ENCODE results near the gene PTPN14. TPM values are rescaled to one million over a fixed set of nuclear protein-coding genes. Genes with fewer than 3 reads are reported as not detected.

Gene PTPN14
- total and polyA plus RNA-seq, 11 donors: 8.7 to 52.0 (median 33.5) TPM

DNA sequence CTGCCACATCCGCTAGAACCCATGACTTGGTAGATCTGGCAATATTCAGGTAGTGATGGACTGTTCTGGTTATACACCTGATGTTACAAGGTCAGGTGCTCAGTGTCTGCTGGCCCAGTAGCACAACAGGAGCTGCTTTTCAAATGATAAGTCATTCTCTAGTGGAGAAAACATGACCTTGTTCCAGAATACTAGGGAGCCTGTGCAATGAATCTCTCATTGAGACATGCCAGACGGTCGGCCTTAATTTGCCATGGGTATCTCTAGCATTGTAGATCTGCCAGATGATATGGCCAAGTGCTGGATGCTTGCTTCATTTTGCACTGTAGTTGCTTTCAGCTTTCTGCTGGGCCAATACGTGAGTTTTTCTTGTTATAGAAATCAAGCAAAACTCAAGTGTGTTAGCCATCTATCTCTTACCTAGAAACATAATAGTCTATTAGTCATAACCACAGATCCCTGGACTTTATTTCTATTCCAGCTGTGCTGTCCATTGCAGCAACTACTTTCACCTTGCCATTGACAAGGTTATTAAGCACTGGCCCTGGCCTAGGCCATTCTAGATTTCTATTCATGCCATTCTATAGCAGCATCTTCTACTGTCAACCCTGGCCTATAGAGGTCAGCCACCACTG, 37.7 kb upstream of the PTPN14 start:
- TF ChIP-seq, protein P1, sequence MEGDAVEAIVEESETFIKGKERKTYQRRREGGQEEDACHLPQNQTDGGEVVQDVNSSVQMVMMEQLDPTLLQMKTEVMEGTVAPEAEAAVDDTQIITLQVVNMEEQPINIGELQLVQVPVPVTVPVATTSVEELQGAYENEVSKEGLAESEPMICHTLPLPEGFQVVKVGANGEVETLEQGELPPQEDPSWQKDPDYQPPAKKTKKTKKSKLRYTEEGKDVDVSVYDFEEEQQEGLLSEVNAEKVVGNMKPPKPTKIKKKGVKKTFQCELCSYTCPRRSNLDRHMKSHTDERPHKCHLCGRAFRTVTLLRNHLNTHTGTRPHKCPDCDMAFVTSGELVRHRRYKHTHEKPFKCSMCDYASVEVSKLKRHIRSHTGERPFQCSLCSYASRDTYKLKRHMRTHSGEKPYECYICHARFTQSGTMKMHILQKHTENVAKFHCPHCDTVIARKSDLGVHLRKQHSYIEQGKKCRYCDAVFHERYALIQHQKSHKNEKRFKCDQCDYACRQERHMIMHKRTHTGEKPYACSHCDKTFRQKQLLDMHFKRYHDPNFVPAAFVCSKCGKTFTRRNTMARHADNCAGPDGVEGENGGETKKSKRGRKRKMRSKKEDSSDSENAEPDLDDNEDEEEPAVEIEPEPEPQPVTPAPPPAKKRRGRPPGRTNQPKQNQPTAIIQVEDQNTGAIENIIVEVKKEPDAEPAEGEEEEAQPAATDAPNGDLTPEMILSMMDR (IDR thresholded peaks at IDR 0.05): no peak
- no peak for TF ChIP-seq POLR2A (IDR thresholded peaks at IDR 0.05)
- DNase-seq: no peak
- no peak for ATAC-seq
- H3K27ac ChIP-seq: no peak overlapping the region
- no peaks in the 10 kb centered on the region for H3K36me3 ChIP-seq
- H3K9me3 ChIP-seq: no peaks in the 10 kb centered on the region
- no peaks in the 10 kb centered on the region for H3K27me3 ChIP-seq
- H3K4me3 ChIP-seq: no peak overlapping the region
- no peaks in the 10 kb centered on the region for H3K4me1 ChIP-seq
- 92 to 94% (median 93%) methylated on average over 4 of the region's 4 CpGs for WGBS, 4 donors
- intact Hi-C loops (cut with DNase I): loop anchor here (5.0 to 10.0 kb wide), 10 partner anchors 202 to 382 kb away; no protein-coding TSS in a partner anchor

DNA sequence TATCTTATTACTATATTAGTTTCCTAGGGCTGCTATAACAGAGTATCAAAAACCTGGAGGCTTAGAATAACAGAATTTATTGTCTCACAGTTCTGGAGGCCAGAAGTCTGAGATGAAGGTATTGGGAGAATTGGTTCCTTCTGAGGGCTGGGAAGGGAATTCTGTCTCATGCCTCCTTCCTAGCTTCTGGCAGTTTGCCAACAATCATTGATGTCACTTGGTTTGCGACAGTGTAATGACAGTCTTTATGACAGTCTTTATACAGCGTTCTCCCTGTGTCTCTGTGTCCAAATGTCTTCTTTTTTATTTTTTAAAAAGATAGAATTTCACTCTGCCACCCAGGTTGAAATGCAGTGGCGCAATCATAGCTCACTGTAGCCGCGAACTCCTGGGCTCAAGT, 35.8 kb upstream of the PTPN14 start:
- WGBS, 4 donors: 77 to 87% (median 84%) methylated on average over 5 of the region's 5 CpGs

DNA sequence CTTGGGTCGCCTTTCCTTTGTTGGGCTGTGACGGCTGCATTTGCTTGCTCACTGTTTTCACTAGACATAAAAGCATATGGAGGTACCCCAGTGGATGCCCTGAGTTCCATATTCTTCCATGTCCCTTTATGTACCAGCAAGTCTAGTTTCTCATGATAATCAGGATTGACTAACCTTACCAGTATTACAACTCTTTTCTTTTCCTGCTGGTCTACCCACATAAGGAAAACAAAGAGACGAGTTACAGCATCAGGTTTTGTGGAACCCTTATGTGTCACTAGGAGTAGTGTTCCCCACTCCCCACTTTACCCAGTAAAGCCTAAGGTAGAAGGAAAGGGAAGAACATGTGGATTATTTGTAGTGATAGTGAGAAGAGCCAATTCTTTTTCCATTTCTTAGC, 35.2 kb upstream of the PTPN14 start:
- no peaks in the 10 kb centered on the region for H3K9me3 ChIP-seq
- peaks cover 0 to 4% (median 0%) of the 10 kb centered on the region in 12 donors for H3K4me1 ChIP-seq
- intact Hi-C loops (cut with DNase I): loop anchor here (2.0 to 10.0 kb wide), 12 partner anchors 199 to 379 kb away; no protein-coding TSS in a partner anchor
- TF ChIP-seq POLR2A (IDR thresholded peaks at IDR 0.05): no peak
- TF ChIP-seq, protein P1 (IDR thresholded peaks at IDR 0.05): no peak
- H3K27ac ChIP-seq: no peak overlapping the region
- no peaks in the 10 kb centered on the region for H3K27me3 ChIP-seq
- no peak overlapping the region for H3K4me3 ChIP-seq
- ATAC-seq (no peak), DNase-seq (no peak)
- no peaks in the 10 kb centered on the region for H3K36me3 ChIP-seq
- 87 to 96% (median 90%) methylated on average over 3 of the region's 3 CpGs for WGBS, 4 donors

More for the DNA sequence above, 35.8 kb upstream of the PTPN14 start:
- H3K27me3 ChIP-seq: no peaks in the 10 kb centered on the region
- DNase-seq (no peak), ATAC-seq (no peak)
- H3K9me3 ChIP-seq: no peaks in the 10 kb centered on the region
- no peak overlapping the region for H3K27ac ChIP-seq
- TF ChIP-seq POLR2A (IDR thresholded peaks at IDR 0.05): no peak
- TF ChIP-seq, protein P1 (IDR thresholded peaks at IDR 0.05): no peak
- H3K4me3 ChIP-seq: no peak overlapping the region
- no peaks in the 10 kb centered on the region for H3K4me1 ChIP-seq
- intact Hi-C loops (cut with DNase I): loop anchor here (2.0 to 10.0 kb wide), 12 partner anchors 200 to 380 kb away; no protein-coding TSS in a partner anchor
- H3K36me3 ChIP-seq: no peaks in the 10 kb centered on the region

DNA sequence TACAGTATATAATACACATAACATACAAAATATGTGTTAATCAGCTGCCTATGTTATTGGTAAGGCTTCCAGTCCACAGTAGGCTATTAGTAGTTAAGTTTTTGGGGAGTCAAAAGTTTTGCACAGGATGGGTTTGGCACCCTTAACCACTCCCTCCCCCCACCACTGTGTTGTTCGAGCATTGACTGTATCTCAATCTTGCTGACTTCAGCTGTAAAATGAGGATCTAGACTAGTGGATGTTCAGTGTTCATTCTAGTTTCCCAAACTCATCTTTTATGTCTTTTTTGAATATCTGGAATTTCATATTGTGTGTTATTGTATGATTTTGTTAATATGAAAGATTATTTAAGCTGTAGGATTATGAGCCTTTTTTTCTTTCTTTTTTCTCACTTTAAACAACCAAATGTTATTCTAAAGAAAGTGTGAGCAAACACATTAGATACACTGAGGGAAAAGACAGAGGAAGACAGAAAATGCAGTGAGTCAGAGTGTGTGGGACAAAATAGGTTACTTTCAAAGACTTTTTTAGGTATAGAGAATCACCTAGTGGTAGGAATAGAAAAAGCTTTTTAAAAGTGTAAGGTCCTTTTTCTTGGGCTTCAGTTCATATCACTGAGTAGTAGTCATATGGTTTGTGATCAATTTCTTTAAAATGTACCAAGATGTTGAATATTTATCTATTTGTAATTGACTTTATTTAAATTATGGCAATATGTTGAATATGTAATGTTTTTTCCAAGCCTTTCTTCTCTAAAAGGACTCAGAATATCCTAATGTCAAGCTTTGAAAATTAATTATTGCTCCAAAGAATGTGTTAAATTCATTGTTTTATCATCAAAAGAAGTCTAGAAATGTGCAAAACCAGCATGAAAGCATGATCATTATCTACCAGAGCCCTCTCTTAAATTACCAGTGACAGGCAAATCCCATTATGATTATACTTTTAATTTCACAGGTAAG, 33.7 kb upstream of the PTPN14 start:
- H3K36me3 ChIP-seq: no peaks in the 10 kb centered on the region
- no peaks in the 10 kb centered on the region for H3K27me3 ChIP-seq
- TF ChIP-seq, protein P1 (IDR thresholded peaks at IDR 0.05): peak; percentile 51 to 84 (median 74)
- no peak for TF ChIP-seq POLR2A (IDR thresholded peaks at IDR 0.05)
- DNase-seq: no peak
- H3K4me1 ChIP-seq: peaks cover 0 to 4% (median 0%) of the 10 kb centered on the region in 12 donors
- intact Hi-C loops (cut with DNase I): loop anchor here (1.0 to 10.0 kb wide), 13 partner anchors 196 to 378 kb away; no protein-coding TSS in a partner anchor
- H3K27ac ChIP-seq: no peak overlapping the region
- WGBS, 4 donors: 46 to 63% (median 57%) methylated on average over 1 of the region's 1 CpG
- H3K4me3 ChIP-seq: no peak overlapping the region
- H3K9me3 ChIP-seq: no peaks in the 10 kb centered on the region
- ATAC-seq: peak; percentile 55 to 86 (median 78)
